Testis (tissue), 3 donors: ENCODE results near the gene SBF1. TPM values are rescaled to one million over a fixed set of nuclear protein-coding genes. Genes with fewer than 3 reads are reported as not detected.
"Not testable (repeated sequence)": the region's sequence is repeated elsewhere in the genome, so short reads cannot be mapped to it uniquely, and the experiment has no call there.

Experiments used
- DNase-seq: peaks from one replicate; pipeline ENCODE4 v3.0.0-alpha.2; 2019
- H3K27ac ChIP-seq, 2 donors: fragments of 200-600 bp; sonication (generic); one replicate each; pipeline ENCODE4 v1.5.1; 2019
- H3K27me3 ChIP-seq: fragments of 200-600 bp; sonication (generic); one replicate; pipeline ENCODE4 v1.5.1; 2019
- H3K36me3 ChIP-seq: fragments of 200-600 bp; sonication (generic); one replicate; pipeline ENCODE4 v1.5.1; 2017; ENCODE audit warnings: low read depth; ENCODE audit errors: missing control alignments
- H3K4me1 ChIP-seq: fragments of 200-600 bp; sonication (generic); one replicate; pipeline ENCODE4 v1.5.1; 2019
- H3K4me3 ChIP-seq, 2 donors: fragments of 200-600 bp; sonication (generic); one replicate each; pipeline ENCODE4 v1.5.1; 2017 to 2019
- H3K9me3 ChIP-seq: fragments of 200-600 bp; sonication (generic); one replicate; pipeline ENCODE4 v1.5.1; 2017
- CTCF ChIP-seq, 3 experiments: fragments of 450-650 bp in 2 of 3; fragments of 200-600 bp in 1 of 3; sonication (generic) in 1 of 3; IDR thresholded peaks; one replicate each; pipeline ENCODE4 v1.5.1; 2016 to 2019; ENCODE audit warnings: antibody characterized with exemption in 3 of 3, mild to moderate bottlenecking in 2 of 3, moderate library complexity in 1 of 3
- POLR2A ChIP-seq: fragments of 450-650 bp; IDR thresholded peaks from one replicate; pipeline ENCODE4 v1.6.1; 2017; ENCODE audit warnings: antibody characterized with exemption, mild to moderate bottlenecking, moderate library complexity
- WGBS, 2 donors: methylation state at CpG; one replicate each; pipeline ENCODE4 v1.1.5; 2018; 5-methylcytosine and 5-hydroxymethylcytosine counted together
- intact Hi-C: fragments of 100-400 bp; cut with DNase I; formaldehyde crosslinking; loops from one replicate; pipeline ENCODE4 v1.15.1; 2023; ENCODE audit warnings: low total_unique reads
- polyA plus RNA-seq: library from polyadenylated mRNA; stranded (reverse); fragments of 350-450 nt; fragmentation: Illumina TruSeq; extraction: RNeasy Lipid Tissue Mini Kit (QIAGEN cat#74804); gene quantifications from one replicate; pipeline ENCODE4 v1.2.3, GENCODE V29; 2014; ENCODE audit warnings: low read depth, low replicate concordance; ENCODE audit not compliant: insufficient read depth
- total RNA-seq, 2 donors: library from RNA; depleted of rRNA; stranded (reverse); fragments of >200 nt; gene quantifications; one replicate each; pipeline ENCODE4 v1.2.3, GENCODE V29; 2016

SBF1 gene
- total and polyA plus RNA-seq, 3 donors from 2014 or later, result 201 to 239 (median 208) TPM

- no peak for DNase-seq
- Histone ChIP-seq H3K9me3 (no peaks in the 10 kb centered on the region), H3K27me3 (no peaks in the 10 kb centered on the region), H3K4me1 (no peaks in the 10 kb centered on the region), H3K27ac (no peak overlapping the region), H3K36me3 (no peaks in the 10 kb centered on the region), H3K4me3 (no peak overlapping the region)
- intact Hi-C loops, result no loop called here
- 94 to 99% methylated on average over 5 of the region's 5 CpGs for WGBS, 2 donors
- no peak for TF ChIP-seq POLR2A
These were observed 56.2 kb downstream of the SBF1 start for GRCh38 chr22:50418624-50419023.

GRCh38 chr22:50417411-50418210, 57.2 kb downstream of the SBF1 start:
- Histone ChIP-seq H3K36me3 (no peaks in the 10 kb centered on the region), H3K27me3 (no peaks in the 10 kb centered on the region), H3K4me1 (no peaks in the 10 kb centered on the region), H3K9me3 (no peaks in the 10 kb centered on the region), H3K27ac (no peak overlapping the region), H3K4me3 (no peak overlapping the region)
- DNase-seq, result no peak
- 90 to 91% methylated on average over 13 of the region's 13 CpGs for WGBS, 2 donors
- intact Hi-C loops, result no loop called here
- no peak for TF ChIP-seq POLR2A
- no peak for TF ChIP-seq CTCF (IDR thresholded peaks at IDR 0.05)

GRCh38 chr22:50416996-50417395, 57.8 kb downstream of the SBF1 start:
- 91 to 93% methylated on average over 5 to 8 of the region's 8 CpGs for WGBS, 2 donors
- H3K4me3 ChIP-seq, result no peak overlapping the region
- H3K27ac ChIP-seq, result no peak overlapping the region
- no peaks in the 10 kb centered on the region for H3K27me3 ChIP-seq
- H3K36me3 ChIP-seq, result no peaks in the 10 kb centered on the region
- DNase-seq, result no peak
- TF ChIP-seq POLR2A (no peak), CTCF (IDR thresholded peaks at IDR 0.05) (no peak)
- no peaks in the 10 kb centered on the region for H3K9me3 ChIP-seq
- intact Hi-C loops, result no loop called here
- peaks cover 4% of the 10 kb centered on the region for H3K4me1 ChIP-seq

- no peaks in the 10 kb centered on the region for H3K36me3 ChIP-seq
- H3K4me1 ChIP-seq, result peaks cover 4% of the 10 kb centered on the region
- no peak for DNase-seq
- TF ChIP-seq POLR2A (no peak), CTCF (IDR thresholded peaks at IDR 0.05) (no peak)
- no peak overlapping the region for H3K4me3 ChIP-seq
- intact Hi-C loops, result no loop called here
- H3K9me3 ChIP-seq, result no peaks in the 10 kb centered on the region
- 93 to 95% methylated on average over 5 to 12 of the region's 12 CpGs for WGBS, 2 donors
- no peak overlapping the region for H3K27ac ChIP-seq
- no peaks in the 10 kb centered on the region for H3K27me3 ChIP-seq
These were observed 59.4 kb downstream of the SBF1 start for GRCh38 chr22:50415426-50415825.

GRCh38 chr22:50414476-50415248, 60.2 kb downstream of the SBF1 start:
- no peaks in the 10 kb centered on the region for H3K36me3 ChIP-seq
- no peak for DNase-seq
- no peaks in the 10 kb centered on the region for H3K9me3 ChIP-seq
- intact Hi-C loops, result no loop called here
- H3K27ac ChIP-seq, result no peak overlapping the region
- H3K4me3 ChIP-seq, result no peak overlapping the region
- peaks cover 4% of the 10 kb centered on the region for H3K4me1 ChIP-seq
- no peaks in the 10 kb centered on the region for H3K27me3 ChIP-seq
- WGBS, 2 donors, result 91 to 93% methylated on average over 11 to 31 of the region's 31 CpGs
- TF ChIP-seq POLR2A (no peak), CTCF (IDR thresholded peaks at IDR 0.05) (no peak)

GRCh38 chr22:50408954-50409353, 65.9 kb downstream of the SBF1 start:
- H3K36me3 ChIP-seq, H3K4me1 ChIP-seq, intact Hi-C loops, H3K9me3 ChIP-seq, H3K27me3 ChIP-seq, H3K4me3 ChIP-seq, DNase-seq, H3K27ac ChIP-seq: not testable (repeated sequence)
- 81 to 82% methylated on average over 9 of the region's 9 CpGs for WGBS, 2 donors
